ENCODE measurements around the gene ZFAND2B. TPM values are rescaled to one million over a fixed set of nuclear protein-coding genes. Genes with fewer than 3 reads are reported as not detected.
A peak's percentile ranks its signal among the peaks of the same experiment; 100 is the strongest.
"Not testable (repeated sequence)": the region's sequence is repeated elsewhere in the genome, so short reads cannot be mapped to it uniquely, and the experiment has no call there.

ZFAND2B gene
- total RNA-seq, 2 donors from 2014 or later = 65.5 to 74.6 TPM

DNA sequence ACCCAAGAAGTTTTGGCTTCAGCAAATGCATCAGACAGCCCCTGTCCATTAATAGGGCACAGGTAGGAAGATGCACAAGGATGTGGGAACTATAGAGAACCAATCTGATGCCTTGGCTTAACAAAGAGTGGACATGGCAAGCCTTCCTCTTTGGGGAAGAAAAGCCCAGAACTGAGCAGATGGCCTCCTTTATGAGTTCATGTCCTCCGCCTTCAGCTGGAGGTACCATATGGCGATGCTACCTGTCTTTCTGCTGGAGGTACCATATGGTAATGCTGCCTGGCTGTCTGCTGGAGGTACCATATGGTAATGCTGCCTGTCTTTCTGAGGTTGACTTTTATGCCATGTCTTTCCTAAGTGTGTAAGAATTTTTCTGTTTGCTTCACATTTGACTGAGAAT lies 22.5 kb upstream of the ZFAND2B start:
- intact Hi-C loops (cut with DNase I) = no loop called here
- Histone ChIP-seq H3K4me1 (no peaks in the 10 kb centered on the region), H3K9me3 (no peaks in the 10 kb centered on the region), H3K27ac (no peak overlapping the region), H3K9ac (ENCODE audit: low read depth in 2 of 2, low read length in 2 of 2) (no peak overlapping the region), H3K4me3 (no peak overlapping the region), H3K27me3 (no peaks in the 10 kb centered on the region), H3K36me3 (peaks cover 15% of the 10 kb centered on the region)
- TF ChIP-seq, protein P1, sequence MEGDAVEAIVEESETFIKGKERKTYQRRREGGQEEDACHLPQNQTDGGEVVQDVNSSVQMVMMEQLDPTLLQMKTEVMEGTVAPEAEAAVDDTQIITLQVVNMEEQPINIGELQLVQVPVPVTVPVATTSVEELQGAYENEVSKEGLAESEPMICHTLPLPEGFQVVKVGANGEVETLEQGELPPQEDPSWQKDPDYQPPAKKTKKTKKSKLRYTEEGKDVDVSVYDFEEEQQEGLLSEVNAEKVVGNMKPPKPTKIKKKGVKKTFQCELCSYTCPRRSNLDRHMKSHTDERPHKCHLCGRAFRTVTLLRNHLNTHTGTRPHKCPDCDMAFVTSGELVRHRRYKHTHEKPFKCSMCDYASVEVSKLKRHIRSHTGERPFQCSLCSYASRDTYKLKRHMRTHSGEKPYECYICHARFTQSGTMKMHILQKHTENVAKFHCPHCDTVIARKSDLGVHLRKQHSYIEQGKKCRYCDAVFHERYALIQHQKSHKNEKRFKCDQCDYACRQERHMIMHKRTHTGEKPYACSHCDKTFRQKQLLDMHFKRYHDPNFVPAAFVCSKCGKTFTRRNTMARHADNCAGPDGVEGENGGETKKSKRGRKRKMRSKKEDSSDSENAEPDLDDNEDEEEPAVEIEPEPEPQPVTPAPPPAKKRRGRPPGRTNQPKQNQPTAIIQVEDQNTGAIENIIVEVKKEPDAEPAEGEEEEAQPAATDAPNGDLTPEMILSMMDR (IDR thresholded peaks at IDR 0.05) = no peak
- peak; percentile 17 for DNase-seq

DNA sequence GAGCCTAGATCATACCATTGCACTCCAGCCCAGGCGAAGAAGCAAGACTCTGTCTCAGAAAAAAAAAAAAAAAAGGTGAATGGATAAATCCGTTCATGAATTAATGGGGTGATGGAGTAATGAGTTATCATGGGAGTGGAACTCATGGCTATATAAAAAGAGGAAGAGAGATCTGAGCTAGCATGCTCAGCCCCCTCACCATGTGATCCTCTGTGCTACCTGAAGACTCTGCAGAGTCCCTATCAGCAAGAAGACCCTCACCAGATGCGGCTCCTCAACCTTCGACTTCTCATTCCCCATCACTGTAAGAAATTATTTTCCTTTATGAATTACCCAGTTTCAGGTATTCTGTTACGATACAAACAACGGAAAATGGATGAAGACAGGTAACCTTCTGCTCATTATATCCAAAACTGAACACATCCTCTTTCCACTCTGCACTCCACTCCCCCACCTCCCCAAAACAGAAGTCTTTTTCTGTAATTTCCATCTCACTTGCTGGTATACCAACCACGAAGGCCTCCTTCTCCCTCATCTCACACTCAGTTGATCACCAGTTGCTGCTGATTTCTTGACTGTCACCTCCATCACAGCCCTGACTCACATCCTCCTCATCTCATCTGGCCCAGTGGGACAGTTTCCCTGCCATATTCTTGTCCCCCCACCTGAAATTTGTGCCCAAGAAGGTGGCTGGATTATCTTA lies 19.7 kb upstream of the ZFAND2B start:
- no peak overlapping the region for H3K9ac ChIP-seq (ENCODE audit: low read depth in 2 of 2, low read length in 2 of 2)
- DNase-seq = peak; percentile 7
- H3K4me3 ChIP-seq = no peak overlapping the region
- H3K27me3 ChIP-seq = no peaks in the 10 kb centered on the region
- H3K4me1 ChIP-seq = no peaks in the 10 kb centered on the region
- peaks cover 7% of the 10 kb centered on the region for H3K36me3 ChIP-seq
- no peak overlapping the region for H3K27ac ChIP-seq
- TF ChIP-seq, protein P1 (IDR thresholded peaks at IDR 0.05) = no peak
- intact Hi-C loops (cut with DNase I) = no loop called here
- no peaks in the 10 kb centered on the region for H3K9me3 ChIP-seq

DNA sequence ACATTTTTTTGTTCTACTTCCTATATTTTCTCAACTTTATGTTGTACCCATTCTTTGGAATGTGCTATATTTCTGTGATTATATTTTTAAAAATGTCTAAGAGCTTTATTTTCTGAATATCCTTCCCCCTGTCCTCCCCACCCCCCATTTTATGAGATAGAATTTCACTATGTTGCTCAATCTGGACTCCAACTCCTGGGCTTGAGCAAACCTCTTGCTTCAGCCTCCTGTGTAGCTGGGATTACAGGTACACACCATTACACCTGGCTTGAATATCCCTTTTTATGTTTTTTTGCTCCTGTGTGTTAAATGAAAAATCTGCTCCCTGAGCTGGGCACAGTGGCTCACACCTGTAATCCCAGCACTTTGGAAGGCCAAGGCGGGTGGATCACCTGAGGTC lies 9.2 kb upstream of the ZFAND2B start:
- Histone ChIP-seq H3K27ac (no peak overlapping the region), H3K4me1 (no peaks in the 10 kb centered on the region), H3K4me3 (no peak overlapping the region), H3K36me3 (no peaks in the 10 kb centered on the region), H3K9me3 (no peaks in the 10 kb centered on the region), H3K27me3 (no peaks in the 10 kb centered on the region), H3K9ac (ENCODE audit: low read depth in 2 of 2, low read length in 2 of 2) (no peak overlapping the region)
- DNase-seq = peak; percentile 5
- TF ChIP-seq, protein P1 (IDR thresholded peaks at IDR 0.05) = no peak
- intact Hi-C loops (cut with DNase I) = no loop called here

DNA sequence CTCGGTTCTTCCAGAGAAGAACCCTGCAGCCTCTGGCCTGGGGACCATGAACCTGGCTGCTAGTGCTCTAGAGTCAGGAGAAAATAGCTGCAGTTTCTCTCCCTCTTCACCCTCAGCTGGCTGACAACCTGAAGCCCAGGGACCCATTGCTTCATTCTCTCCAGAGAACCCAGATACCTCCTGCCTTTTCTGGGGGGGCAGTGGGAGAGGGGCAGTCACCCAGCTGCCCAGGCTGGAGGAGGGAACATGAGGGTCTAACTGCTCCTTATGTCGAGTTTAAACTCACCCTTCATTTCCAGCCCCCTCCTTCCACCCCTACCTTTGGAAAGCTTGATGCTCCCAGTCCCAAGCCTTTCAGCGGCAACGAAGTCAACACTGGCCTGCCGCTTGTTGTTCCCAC lies 7.6 kb upstream of the ZFAND2B start:
- H3K9ac ChIP-seq (ENCODE audit: low read depth in 2 of 2, low read length in 2 of 2) = no peak overlapping the region
- H3K27me3 ChIP-seq = no peaks in the 10 kb centered on the region
- no peak overlapping the region for H3K27ac ChIP-seq
- H3K9me3 ChIP-seq = no peaks in the 10 kb centered on the region
- intact Hi-C loops (cut with DNase I) = no loop called here
- TF ChIP-seq, protein P1 (IDR thresholded peaks at IDR 0.05) = no peak
- no peaks in the 10 kb centered on the region for H3K36me3 ChIP-seq
- DNase-seq = no peak
- H3K4me3 ChIP-seq = no peak overlapping the region
- no peaks in the 10 kb centered on the region for H3K4me1 ChIP-seq

DNA sequence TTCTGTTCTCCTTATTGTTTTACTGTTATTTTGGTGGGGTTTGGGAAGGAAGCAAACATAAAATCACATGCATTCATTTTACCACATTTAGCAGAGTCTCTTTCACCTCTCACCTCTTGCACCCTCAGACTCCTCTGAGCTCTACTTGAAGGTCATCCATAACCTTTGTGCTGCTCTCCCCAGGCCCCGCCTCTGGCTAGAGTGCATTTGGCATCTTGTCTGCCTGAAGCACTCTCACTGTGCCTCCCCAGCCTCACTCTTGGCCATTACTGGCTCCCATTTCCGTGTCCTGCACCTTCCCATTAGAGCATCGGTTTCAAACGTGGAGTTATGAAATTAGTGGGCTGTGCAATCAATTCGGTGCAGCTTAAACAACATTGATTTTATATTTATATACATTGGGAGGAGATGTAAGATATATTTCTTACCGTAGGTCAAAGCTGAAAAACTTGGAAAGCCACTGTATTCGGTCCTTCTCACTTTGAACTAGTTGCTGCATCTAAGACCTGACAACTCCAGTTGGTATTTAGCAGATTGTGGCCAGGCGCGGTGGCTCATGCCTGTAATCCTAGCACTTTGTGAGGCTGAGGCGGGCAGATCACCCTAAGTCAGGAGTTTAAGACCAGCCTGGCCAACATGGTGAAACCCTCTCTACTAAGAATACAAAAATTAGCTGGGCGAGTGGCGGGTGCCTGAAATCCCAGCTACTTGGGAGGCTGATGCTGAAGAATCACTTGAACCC lies 6.9 kb upstream of the ZFAND2B start:
- Histone ChIP-seq H3K27me3 (no peaks in the 10 kb centered on the region), H3K4me1 (no peaks in the 10 kb centered on the region), H3K9me3 (no peaks in the 10 kb centered on the region), H3K4me3 (no peak overlapping the region), H3K9ac (ENCODE audit: low read depth in 2 of 2, low read length in 2 of 2) (no peak overlapping the region), H3K36me3 (no peaks in the 10 kb centered on the region), H3K27ac (no peak overlapping the region)
- no peak for DNase-seq
- intact Hi-C loops (cut with DNase I) = no loop called here
- TF ChIP-seq, protein P1 (IDR thresholded peaks at IDR 0.05) = no peak

DNA sequence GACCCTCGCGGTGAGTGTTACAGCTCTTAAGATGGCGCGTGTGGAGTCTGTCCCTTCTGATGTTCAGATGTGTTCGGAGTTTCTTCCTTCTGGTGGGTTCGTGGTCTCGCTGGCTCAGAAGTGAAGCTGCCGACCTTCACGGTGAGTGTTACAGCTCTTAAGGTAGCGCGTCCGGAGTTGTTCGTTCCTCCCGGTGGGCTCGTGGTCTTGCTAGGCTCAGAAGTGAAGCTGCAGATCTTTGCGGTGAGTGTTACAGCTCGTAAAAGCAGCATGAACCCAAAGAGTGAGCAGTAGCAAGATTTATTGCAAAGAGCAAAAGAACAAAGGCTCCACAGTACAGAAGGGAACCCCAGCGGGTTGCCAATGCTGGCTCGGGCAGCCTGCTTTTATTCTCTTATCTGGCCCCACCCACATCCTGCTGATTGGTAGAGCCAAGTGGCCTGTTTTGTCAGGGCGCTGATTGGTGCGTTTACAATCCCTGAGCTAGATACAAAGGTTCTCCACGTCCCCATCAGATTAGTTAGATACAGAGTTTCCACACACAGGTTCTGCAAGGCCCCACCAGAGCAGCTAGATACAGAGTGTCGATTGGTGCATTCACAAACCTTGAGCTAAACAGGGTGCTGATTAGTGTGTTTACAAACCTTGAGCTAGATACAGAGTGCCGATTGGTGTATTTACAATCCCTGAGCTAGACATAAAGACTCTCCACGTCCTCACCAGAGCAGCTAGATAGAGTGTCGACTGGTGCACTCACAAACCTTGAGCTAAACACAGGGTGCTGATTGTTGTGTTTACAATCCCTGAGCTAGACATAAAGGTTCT lies 5.9 kb upstream of the ZFAND2B start:
- H3K4me3 ChIP-seq; DNase-seq; H3K9ac ChIP-seq (ENCODE audit: low read depth in 2 of 2, low read length in 2 of 2); H3K27ac ChIP-seq; H3K4me1 ChIP-seq; H3K36me3 ChIP-seq; H3K27me3 ChIP-seq; H3K9me3 ChIP-seq; intact Hi-C loops (cut with DNase I): not testable (repeated sequence)

- H3K27ac ChIP-seq; DNase-seq; H3K27me3 ChIP-seq; H3K36me3 ChIP-seq; H3K9me3 ChIP-seq; H3K4me1 ChIP-seq; intact Hi-C loops (cut with DNase I); H3K4me3 ChIP-seq; H3K9ac ChIP-seq (ENCODE audit: low read depth in 2 of 2, low read length in 2 of 2): not testable (repeated sequence)
These were observed 5.3 kb upstream of the ZFAND2B start for GRCh38 chr2:219201331-219201730.
